ENCODE data around the gene BRF1.

BRF1 gene

GRCh38 chr14:105215602-105216001, 85.2 kb downstream of the BRF1 start:
- no peak for DNase-seq (ENCODE audit: low read depth in 2 of 2)
- H3K4me3 ChIP-seq (replicated peaks in 1 of 2; ENCODE audit: low read depth in 2 of 2, low read length in 2 of 2): no peak overlapping the region
- no peak for TF ChIP-seq CTCF (IDR thresholded peaks at IDR 0.05; ENCODE audit: low read depth, low read length)

DNA sequence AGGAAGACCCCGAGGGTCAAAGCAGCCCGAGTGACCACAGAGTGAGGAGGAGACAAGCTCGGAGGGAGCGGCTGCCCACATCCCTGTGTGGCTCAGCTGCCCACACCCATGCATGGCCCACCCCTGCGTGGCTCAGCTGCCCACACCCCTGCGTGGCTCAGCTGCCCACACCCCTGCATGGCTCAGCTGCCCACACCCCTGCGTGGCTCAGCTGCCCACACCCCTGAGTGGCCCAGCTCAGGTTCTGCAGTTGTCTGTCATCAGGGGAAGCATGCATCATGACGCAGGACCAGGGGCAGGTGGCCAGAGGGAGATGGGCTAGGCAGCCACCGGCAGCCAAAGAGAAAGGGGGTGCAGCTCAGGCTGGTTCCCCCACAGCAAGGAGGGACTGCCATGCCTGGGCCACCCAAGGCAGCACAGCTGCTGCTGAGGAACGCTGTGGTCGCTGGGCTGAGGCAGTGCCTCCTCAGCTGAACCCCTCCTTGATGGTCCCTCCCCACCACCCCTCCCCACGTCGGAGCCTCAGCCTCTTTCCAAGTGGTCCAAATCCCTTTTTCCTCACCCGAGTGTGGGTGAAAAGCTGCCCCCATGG, 86.4 kb downstream of the BRF1 start:
- no peak for DNase-seq (ENCODE audit: low read depth in 2 of 2)
- no peak for TF ChIP-seq CTCF (IDR thresholded peaks at IDR 0.05; ENCODE audit: low read depth, low read length)
- no peak overlapping the region for H3K4me3 ChIP-seq (replicated peaks in 1 of 2; ENCODE audit: low read depth in 2 of 2, low read length in 2 of 2)

- no peak for DNase-seq (ENCODE audit: low read depth in 2 of 2)
- H3K4me3 ChIP-seq (replicated peaks in 1 of 2; ENCODE audit: low read depth in 2 of 2, low read length in 2 of 2): no peak overlapping the region
- TF ChIP-seq CTCF (IDR thresholded peaks at IDR 0.05; ENCODE audit: low read depth, low read length): no peak
Measured at GRCh38 chr14:105213361-105213760, 87.4 kb downstream of the BRF1 start.

DNA sequence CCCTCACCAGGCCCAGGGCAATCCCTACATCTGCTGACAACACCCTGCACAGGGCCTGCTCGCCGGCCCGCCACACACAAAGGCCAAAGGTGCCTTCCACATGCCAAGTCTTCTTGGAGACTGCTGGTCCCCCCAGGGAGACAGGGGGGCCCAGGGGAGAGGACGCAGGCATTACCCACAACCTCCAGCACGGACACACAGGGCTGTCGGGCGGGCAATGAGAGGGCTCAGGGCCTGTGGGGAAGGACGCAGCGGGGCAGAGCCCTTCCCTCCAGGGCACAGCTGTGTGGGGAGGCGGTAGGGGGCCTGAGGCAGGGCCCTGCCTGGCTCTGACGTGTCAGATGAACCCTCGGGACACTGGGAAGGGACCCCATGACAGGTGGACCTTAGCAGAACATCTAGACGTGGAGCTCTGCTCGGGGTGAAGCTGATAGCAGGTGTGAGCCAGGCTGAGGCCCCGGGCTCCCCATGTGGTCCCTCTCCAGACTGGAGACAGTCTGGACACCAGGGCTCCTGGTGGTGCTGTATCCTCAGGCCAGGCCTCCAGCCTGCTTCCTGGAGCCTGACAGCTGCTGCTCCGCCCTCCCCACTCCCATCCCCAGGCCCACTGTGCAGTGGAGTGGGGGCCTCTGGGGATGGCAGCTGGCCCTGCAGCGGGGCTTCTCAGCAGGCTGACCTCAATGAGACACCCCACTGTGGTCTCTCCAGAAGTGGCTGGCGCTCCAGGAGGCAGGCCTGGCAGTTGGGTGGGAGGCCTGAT, 88.1 kb downstream of the BRF1 start:
- no peak overlapping the region for H3K4me3 ChIP-seq (replicated peaks in 1 of 2; ENCODE audit: low read depth in 2 of 2, low read length in 2 of 2)
- TF ChIP-seq CTCF (IDR thresholded peaks at IDR 0.05; ENCODE audit: low read depth, low read length): no peak
- DNase-seq (ENCODE audit: low read depth in 2 of 2): no peak

DNA sequence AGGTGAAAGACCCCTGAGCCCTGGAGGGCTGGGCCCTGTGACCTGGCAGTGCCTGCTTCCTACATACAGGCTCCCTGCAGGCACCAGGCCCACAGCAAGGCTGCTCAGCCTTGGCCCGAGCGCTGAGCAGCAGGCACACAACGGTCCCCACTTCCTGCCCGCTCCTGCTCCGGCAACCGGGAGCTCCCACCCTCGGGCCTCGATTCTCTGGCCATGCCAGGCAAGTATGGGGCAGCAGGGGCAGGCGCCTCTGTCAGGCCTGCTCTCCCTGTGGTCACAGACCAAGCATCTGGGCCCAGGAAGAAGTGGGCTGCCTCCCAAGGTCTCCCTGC, 89.1 kb downstream of the BRF1 start:
- H3K4me3 ChIP-seq (replicated peaks in 1 of 2; ENCODE audit: low read depth in 2 of 2, low read length in 2 of 2): no peak overlapping the region
- no peak for TF ChIP-seq CTCF (IDR thresholded peaks at IDR 0.05; ENCODE audit: low read depth, low read length)
- no peak for DNase-seq (ENCODE audit: low read depth in 2 of 2)

DNA sequence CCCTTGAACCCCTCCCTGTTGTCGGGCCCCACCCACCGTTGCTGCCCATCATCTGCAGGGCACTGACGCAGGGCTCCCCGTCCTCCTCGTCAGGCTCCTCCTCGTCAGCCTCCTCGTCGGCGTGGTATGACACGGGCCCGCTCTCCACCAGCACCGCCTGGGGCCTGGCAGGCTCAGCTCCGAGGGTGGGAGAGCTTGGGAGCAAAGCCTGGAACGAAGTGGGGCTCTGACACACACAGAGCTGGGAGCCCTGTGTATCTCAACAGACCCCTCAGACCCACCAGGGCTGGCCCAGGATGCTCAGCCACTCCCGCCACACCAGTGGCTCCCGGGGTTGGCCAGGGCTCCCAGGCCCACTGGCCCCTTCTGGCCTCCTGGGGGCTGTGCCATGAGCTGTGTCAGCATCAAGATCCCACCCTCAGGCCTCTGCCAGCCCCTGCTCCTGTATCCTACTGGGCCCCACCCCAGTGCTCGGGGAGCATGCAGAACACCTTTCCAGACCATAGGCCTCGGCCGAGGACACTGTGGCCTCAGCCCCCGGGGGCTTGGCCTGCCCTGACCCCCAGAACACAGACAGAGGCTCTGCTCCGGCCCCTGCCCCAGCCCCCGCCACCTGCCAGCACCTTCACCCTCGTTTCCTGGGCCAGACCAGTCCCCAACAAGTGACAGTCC, 89.6 kb downstream of the BRF1 start:
- H3K4me3 ChIP-seq (replicated peaks in 1 of 2; ENCODE audit: low read depth in 2 of 2, low read length in 2 of 2): no peak overlapping the region
- DNase-seq (ENCODE audit: low read depth in 2 of 2): no peak
- TF ChIP-seq CTCF (IDR thresholded peaks at IDR 0.05; ENCODE audit: low read depth, low read length): no peak
